GM10248 (cell line): ENCODE data around the gene PCCA.

Experiments used
- CTCF ChIA-PET: fragments of 300-600 bp; sonication (Branson Sonifier 250); formaldehyde crosslinking; extraction: SDS; loops from one replicate; lab custom pipeline; 2021; ENCODE audit warnings: antibody characterized with exemption; lab: Yijun Ruan, JAX
- POLR2A ChIA-PET: fragments of 350-650 bp; sonication (Branson Sonifier 250); formaldehyde crosslinking; extraction: SDS; loops from one replicate; lab custom pipeline; 2020; ENCODE audit warnings: antibody characterized with exemption; lab: Yijun Ruan, JAX
- DNase-seq: peaks from one replicate; pipeline ENCODE4 v3.0.0; 2012; ENCODE audit errors: extremely low spot score
- CTCF ChIP-seq: IDR thresholded peaks from 2 replicates; pipeline ENCODE4 v1.5.1; 2012; ENCODE audit warnings: mild to moderate bottlenecking, low read depth; ENCODE audit errors: extremely low read depth, missing control alignments, control extremely low read depth

The PCCA gene

DNA sequence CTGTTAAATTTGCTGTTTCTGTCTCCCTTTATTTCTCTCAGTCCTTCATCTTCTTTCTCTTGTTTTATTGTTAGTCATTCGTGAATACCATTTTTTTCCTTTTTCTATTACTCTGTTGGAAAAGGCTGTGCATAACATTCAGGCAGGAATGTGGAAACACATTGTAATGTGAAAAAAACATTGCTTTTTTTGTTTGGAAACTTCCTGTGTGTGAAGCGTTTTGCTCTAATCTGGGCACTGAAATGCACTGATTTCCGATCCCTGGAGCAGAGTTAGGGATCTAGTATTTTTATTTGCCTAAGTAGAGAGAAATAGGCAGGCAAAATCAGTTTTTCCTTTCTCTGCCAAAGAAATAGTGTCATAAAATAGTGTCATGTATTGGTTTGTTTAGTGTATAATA lies 155.5 kb downstream of the PCCA start:
- ChIA-PET CTCF (no interaction called here), POLR2A (no interaction called here)
- DNase-seq = no peak
- no peak for TF ChIP-seq CTCF

GRCh38 chr13:100245104-100245503 lies 156.2 kb downstream of the PCCA start:
- POLR2A ChIA-PET = no interaction called here

GRCh38 chr13:100247937-100248336 lies 159.0 kb downstream of the PCCA start:
- no peak for TF ChIP-seq CTCF
- no peak for DNase-seq
- CTCF ChIA-PET = interaction anchor here (1.6 kb wide), 1 partner anchor 14 kb away, joined by 3 read pairs; no protein-coding TSS in a partner anchor
- POLR2A ChIA-PET = no interaction called here

More at GRCh38 chr13:100245104-100245503, 156.2 kb downstream of the PCCA start:
- CTCF ChIA-PET = interaction anchor here (1.1 kb wide), 1 partner anchor 11 kb away, joined by 3 read pairs; no protein-coding TSS in a partner anchor
- DNase-seq = no peak
- TF ChIP-seq CTCF = no peak

- DNase-seq = no peak
- no peak for TF ChIP-seq CTCF
- CTCF ChIA-PET = no interaction called here
- POLR2A ChIA-PET = no interaction called here
These were observed 165.1 kb downstream of the PCCA start for GRCh38 chr13:100254002-100254401.

DNA sequence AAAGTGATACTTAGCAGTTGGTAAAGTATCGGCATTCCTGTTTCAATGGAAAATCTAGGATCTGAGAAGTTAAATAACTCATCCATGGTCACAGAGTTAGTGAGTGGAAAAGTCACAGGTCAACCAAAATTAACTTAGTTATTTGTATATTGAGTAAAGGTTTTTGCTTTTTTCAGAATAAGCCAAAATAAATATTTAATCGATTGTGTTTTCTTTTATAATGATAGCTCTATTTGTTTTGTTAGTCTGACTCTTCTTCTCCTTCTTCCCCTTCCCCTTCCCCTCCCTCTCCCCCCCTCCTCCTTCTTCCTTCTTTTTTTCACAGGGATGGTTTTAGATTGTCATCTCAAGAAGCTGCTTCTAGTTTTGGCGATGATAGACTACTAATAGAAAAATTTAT lies 173.5 kb downstream of the PCCA start:
- ChIA-PET POLR2A (no interaction called here), CTCF (no interaction called here)
- no peak for TF ChIP-seq CTCF
- no peak for DNase-seq

GRCh38 chr13:100266026-100266425 lies 177.1 kb downstream of the PCCA start:
- POLR2A ChIA-PET = no interaction called here
- TF ChIP-seq CTCF = no peak
- CTCF ChIA-PET = no interaction called here
- no peak for DNase-seq
